ENCODE measurements around the gene AP1M1. TPM values are rescaled to one million over a fixed set of nuclear protein-coding genes. Genes with fewer than 3 reads are reported as not detected.

Gene AP1M1
- total and polyA plus RNA-seq, 2 of the 4 experiments (the other 2 are of a cell fraction), result 85.1 to 99.1 TPM

DNA sequence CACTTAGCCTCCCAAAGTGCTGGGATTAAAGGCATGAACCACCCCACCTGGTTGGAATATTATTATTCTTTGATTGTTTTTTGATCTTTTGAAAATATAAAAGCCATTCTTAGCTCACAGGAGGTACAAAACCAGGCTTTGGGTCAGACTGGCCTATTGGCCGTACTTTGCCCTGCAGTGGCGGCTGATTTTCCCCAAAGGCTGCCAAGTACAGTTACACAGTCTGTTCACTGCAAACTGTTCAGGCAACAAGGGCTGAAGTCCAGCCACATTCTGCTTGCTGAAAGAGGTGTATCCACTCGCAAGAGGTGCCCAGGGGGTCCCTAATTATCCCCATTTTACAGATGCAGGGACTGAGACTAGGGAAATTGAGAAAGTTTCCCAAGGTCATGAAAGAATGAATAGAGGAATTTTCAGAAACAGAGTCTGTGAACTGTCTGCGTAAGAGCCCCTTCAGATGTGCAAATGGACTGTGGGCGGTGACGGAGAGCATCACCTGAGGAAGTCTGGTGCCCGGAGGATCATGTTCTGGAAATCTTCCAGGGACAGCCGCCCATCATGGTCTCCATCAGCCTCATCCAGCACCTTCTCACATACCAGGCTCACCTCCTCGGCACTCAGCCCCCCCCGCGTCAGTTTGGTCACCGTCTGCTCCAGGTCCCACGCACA is 33.4 kb upstream of the AP1M1 start:
- WGBS, 2 experiments (ENCODE audit: extremely low coverage in 2 of 2, insufficient read length in 1 of 2), result 93% methylated on average over 6 of the region's 13 CpGs; no CpG with 5 or more reads in 1 of the 2 experiments
- Histone ChIP-seq H2AFZ (replicated peaks; ENCODE audit: low read length, poor library complexity) (no peak overlapping the region), H3K18ac (ENCODE audit: low read depth, low read length) (no peak overlapping the region), H3K79me1 (ENCODE audit: low read depth in 1 of 2, low read length in 2 of 2) (no peaks in the 10 kb centered on the region), H3K56ac (ENCODE audit: extremely low read depth, insufficient read depth, low read length) (no peak overlapping the region), H2BK15ac (ENCODE audit: low read depth, low read length) (no peak overlapping the region), H3K4me1 (ENCODE audit: control insufficient read depth, insufficient read depth, low read length) (peaks cover 8% of the 10 kb centered on the region), H4K91ac (ENCODE audit: insufficient read depth, low read depth, low read length) (no peak overlapping the region), H2BK120ac (ENCODE audit: low read depth, low read length) (no peak overlapping the region), H3K9me1 (ENCODE audit: insufficient read depth, low read length) (peaks cover 8% of the 10 kb centered on the region), H4K20me1 (ENCODE audit: insufficient read depth, low read length) (no peaks in the 10 kb centered on the region), H3K27ac (ENCODE audit: insufficient read depth, low read length) (no peak overlapping the region), H3K4ac (ENCODE audit: low read depth, low read length) (no peak overlapping the region), H2AK5ac (ENCODE audit: low read depth, low read length) (0 out of 2 replicates have a peak overlapping the region, but pooled peaks have one; percentile 31), H3K14ac (replicated peaks; ENCODE audit: low read depth, low read length) (no peak overlapping the region), H3K27me3 (ENCODE audit: control insufficient read depth, insufficient read depth, low read length) (no peaks in the 10 kb centered on the region), H3K23ac (ENCODE audit: low read depth, low read length) (no peak overlapping the region), H4K5ac (ENCODE audit: low read depth, low read length) (no peak overlapping the region), H3K4me3 (ENCODE audit: insufficient read depth, low read depth, low read length) (no peak overlapping the region), H4K8ac (ENCODE audit: low read depth in 2 of 2, low read length in 2 of 2) (no peak overlapping the region), H2BK20ac (ENCODE audit: low read depth, low read length) (no peak overlapping the region), H3K36me3 (ENCODE audit: control insufficient read depth, insufficient read depth, low read length) (no peaks in the 10 kb centered on the region), H2BK5ac (ENCODE audit: low read depth, low read length, poor library complexity, severe bottlenecking) (no peak overlapping the region), H3K4me2 (ENCODE audit: low read depth, low read length) (no peak overlapping the region), H2AK9ac (replicated peaks; ENCODE audit: low read depth, low read length, poor library complexity) (peak overlapping the region; percentile 42), H3K9ac (ENCODE audit: low read depth, low read length) (no peak overlapping the region), H3K9me3 (ENCODE audit: control insufficient read depth, insufficient read depth, low read length) (no peaks in the 10 kb centered on the region)
- no TSS peak for BruUV-seq (replicated peaks)
- ATAC-seq (ENCODE audit: low read depth) (no peak), DNase-seq (no peak)
- in situ Hi-C loops (cut with MboI; ENCODE audit: low sequenced_read_pairs) (no loop called here), intact Hi-C loops (cut with micrococcal nuclease) (no loop called here), dilution Hi-C loops (cut with HindIII; ENCODE audit: low sequenced_read_pairs, unreplicated experiment) (no loop called here)
- ChIA-PET CTCF (no interaction called here), POLR2A (ENCODE audit: unreplicated experiment) (no interaction called here)
- no peak for TF ChIP-seq BHLHE40 (IDR thresholded peaks at IDR 0.05; ENCODE audit: low read depth, low read length)
- no peak for TF ChIP-seq POLR2A (IDR thresholded peaks at IDR 0.05; ENCODE audit: low read depth, low read length)
- TF ChIP-seq, protein P1, sequence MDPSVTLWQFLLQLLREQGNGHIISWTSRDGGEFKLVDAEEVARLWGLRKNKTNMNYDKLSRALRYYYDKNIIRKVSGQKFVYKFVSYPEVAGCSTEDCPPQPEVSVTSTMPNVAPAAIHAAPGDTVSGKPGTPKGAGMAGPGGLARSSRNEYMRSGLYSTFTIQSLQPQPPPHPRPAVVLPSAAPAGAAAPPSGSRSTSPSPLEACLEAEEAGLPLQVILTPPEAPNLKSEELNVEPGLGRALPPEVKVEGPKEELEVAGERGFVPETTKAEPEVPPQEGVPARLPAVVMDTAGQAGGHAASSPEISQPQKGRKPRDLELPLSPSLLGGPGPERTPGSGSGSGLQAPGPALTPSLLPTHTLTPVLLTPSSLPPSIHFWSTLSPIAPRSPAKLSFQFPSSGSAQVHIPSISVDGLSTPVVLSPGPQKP (IDR thresholded peaks at IDR 0.05; ENCODE audit: borderline replicate concordance, low read depth, low read length), result no peak
- TF ChIP-seq, protein P2, sequence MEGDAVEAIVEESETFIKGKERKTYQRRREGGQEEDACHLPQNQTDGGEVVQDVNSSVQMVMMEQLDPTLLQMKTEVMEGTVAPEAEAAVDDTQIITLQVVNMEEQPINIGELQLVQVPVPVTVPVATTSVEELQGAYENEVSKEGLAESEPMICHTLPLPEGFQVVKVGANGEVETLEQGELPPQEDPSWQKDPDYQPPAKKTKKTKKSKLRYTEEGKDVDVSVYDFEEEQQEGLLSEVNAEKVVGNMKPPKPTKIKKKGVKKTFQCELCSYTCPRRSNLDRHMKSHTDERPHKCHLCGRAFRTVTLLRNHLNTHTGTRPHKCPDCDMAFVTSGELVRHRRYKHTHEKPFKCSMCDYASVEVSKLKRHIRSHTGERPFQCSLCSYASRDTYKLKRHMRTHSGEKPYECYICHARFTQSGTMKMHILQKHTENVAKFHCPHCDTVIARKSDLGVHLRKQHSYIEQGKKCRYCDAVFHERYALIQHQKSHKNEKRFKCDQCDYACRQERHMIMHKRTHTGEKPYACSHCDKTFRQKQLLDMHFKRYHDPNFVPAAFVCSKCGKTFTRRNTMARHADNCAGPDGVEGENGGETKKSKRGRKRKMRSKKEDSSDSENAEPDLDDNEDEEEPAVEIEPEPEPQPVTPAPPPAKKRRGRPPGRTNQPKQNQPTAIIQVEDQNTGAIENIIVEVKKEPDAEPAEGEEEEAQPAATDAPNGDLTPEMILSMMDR (conservative IDR thresholded peaks at IDR 0.05; ENCODE audit: low read depth, low read length), result no peak
- TF ChIP-seq SMC3 (IDR thresholded peaks at IDR 0.05; ENCODE audit: low read depth, low read length), result no peak

All from IMR-90 (cell line).